GM23248 (cell line): ENCODE measurements around the gene TRMT1. TPM values are rescaled to one million over a fixed set of nuclear protein-coding genes. Genes with fewer than 3 reads are reported as not detected.

Source experiments
- DNase-seq: peaks from one replicate; pipeline ENCODE4 v3.0.0-alpha.2; 2015
- H2AFZ ChIP-seq: fragments of 200-600 bp; sonication (generic); 2 replicates; pipeline ENCODE4 v1.6.1; 2016; ENCODE audit warnings: antibody characterized with exemption
- H3F3A ChIP-seq: fragments of 200-600 bp; sonication (generic); 2 replicates; pipeline ENCODE4 v1.6.1; 2016; ENCODE audit warnings: mild to moderate bottlenecking, antibody characterized with exemption, mixed run types; ENCODE audit not compliant: insufficient read depth
- H3K27ac ChIP-seq: fragments of 200-600 bp; sonication (generic); 2 replicates; pipeline ENCODE4 v1.5.1; 2016; ENCODE audit warnings: mild to moderate bottlenecking
- H3K27me3 ChIP-seq: fragments of 200-600 bp; sonication (generic); replicated peaks from 2 replicates; pipeline ENCODE4 v1.6.1; 2016; ENCODE audit warnings: mild to moderate bottlenecking; ENCODE audit not compliant: insufficient read depth
- H3K36me3 ChIP-seq: fragments of 200-600 bp; sonication (generic); 2 replicates; pipeline ENCODE4 v1.6.1; 2016; ENCODE audit warnings: low read depth, mild to moderate bottlenecking
- H3K4me1 ChIP-seq: fragments of 200-600 bp; sonication (generic); 2 replicates; pipeline ENCODE4 v1.6.1; 2016; ENCODE audit warnings: mild to moderate bottlenecking; ENCODE audit not compliant: insufficient read depth
- H3K4me2 ChIP-seq: fragments of 200-600 bp; sonication (generic); one replicate; pipeline ENCODE4 v1.6.1; 2016; ENCODE audit warnings: mild to moderate bottlenecking; ENCODE audit not compliant: unreplicated experiment
- H3K4me3 ChIP-seq: fragments of 200-600 bp; sonication (generic); 2 replicates; pipeline ENCODE4 v1.5.1; 2016; ENCODE audit warnings: mild to moderate bottlenecking
- H3K79me2 ChIP-seq: fragments of 200-600 bp; sonication (generic); 2 replicates; pipeline ENCODE4 v1.6.1; 2016; ENCODE audit warnings: mild to moderate bottlenecking; ENCODE audit not compliant: insufficient read depth
- H3K9ac ChIP-seq: fragments of 200-600 bp; sonication (generic); 2 replicates; pipeline ENCODE4 v1.6.1; 2016; ENCODE audit warnings: mild to moderate bottlenecking
- H3K9me2 ChIP-seq: fragments of 200-600 bp; sonication (generic); 2 replicates; pipeline ENCODE4 v1.6.1; 2016; ENCODE audit warnings: mixed run types, mild to moderate bottlenecking, moderate library complexity; ENCODE audit not compliant: insufficient read depth
- H3K9me3 ChIP-seq: fragments of 200-600 bp; sonication (generic); one replicate; pipeline ENCODE4 v1.6.1; 2017; ENCODE audit warnings: low read depth
- H4K20me1 ChIP-seq: fragments of 200-600 bp; sonication (generic); 2 replicates; pipeline ENCODE4 v1.6.0; 2016; ENCODE audit not compliant: insufficient read depth
- EZH2 ChIP-seq: fragments of 200-600 bp; sonication (generic); IDR thresholded peaks from 2 replicates; pipeline ENCODE4 v1.6.1; 2018; ENCODE audit warnings: antibody characterized with exemption, mild to moderate bottlenecking; ENCODE audit not compliant: insufficient read depth, poor library complexity, severe bottlenecking
- EZH2phosphoT487 ChIP-seq: fragments of 200-600 bp; sonication (generic); IDR thresholded peaks from 2 replicates; pipeline ENCODE4 v1.6.1; 2018; ENCODE audit warnings: antibody characterized with exemption, moderate library complexity, mild to moderate bottlenecking, low read depth; ENCODE audit not compliant: insufficient read depth
- WGBS, 2 experiments: methylation state at CpG; one replicate each; pipeline ENCODE4 v1.1.6; 2015 to 2017; ENCODE audit warnings: low lambda C conversion rate in 2 of 2, low coverage in 1 of 2; ENCODE audit errors: missing lambda C conversion rate in 2 of 2; 5-methylcytosine and 5-hydroxymethylcytosine counted together
- in situ Hi-C: fragments of 300-500 bp; cut with MboI; formaldehyde crosslinking; loops from 2 replicates; pipeline ENCODE4 v1.15.0; 2020
- polyA plus RNA-seq: library from polyadenylated mRNA; unstranded; fragments of >200 nt; fragmentation: Nextera tagmentation; extraction: Ambion mirVana; gene quantifications from 2 replicates; pipeline ENCODE4 v1.2.1, GENCODE V29; 2016
- total RNA-seq: library from RNA; depleted of rRNA; stranded (reverse); fragments of >200 nt; shearing (Covaris generic); gene quantifications from 2 replicates; pipeline ENCODE4 v1.2.3, GENCODE V29; 2014

Gene TRMT1
- total and polyA plus RNA-seq, 2 experiments from 2014 or later = 30.4 to 31.8 TPM

DNA sequence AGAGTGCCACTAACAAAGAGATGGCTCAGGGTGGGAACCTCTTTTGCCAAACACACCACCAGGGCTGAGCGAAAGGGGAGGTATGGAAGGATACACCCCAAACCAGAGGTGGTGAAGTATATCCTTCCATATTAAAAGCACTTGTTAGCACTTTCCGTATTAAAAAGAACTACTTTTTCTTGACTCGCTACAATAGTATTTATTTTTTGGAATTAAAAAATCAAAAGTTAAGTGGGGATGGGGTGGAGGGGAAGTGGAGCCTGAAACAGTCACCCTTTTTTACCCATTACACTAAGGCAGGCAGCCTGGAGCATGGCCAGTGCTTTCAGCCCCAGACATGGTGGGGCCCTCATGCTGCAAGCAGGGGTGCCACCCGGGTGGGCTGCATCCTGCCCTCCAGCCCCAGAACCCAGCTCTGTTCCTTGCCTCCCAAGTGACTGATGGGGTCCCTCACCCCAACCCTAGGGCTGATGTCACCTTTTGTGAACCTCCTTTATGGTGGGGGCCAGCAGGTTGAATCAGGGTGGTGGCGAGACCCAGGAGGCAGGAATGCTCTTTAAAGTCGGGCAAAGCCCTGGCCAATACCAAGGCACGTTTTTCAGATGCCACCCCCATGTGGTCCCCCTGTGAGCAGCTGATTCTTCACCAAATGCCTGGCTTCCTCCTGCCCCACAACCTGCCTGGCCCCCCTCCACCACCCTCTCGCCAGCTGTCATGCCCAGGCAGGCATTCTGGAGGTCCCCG lies 44.9 kb downstream of the TRMT1 start:
- in situ Hi-C loops = no loop called here
- DNase-seq = no peak
- Histone ChIP-seq H3K27ac (no peak overlapping the region), H2AFZ (no peak overlapping the region), H3K79me2 (peaks cover 100% of the 10 kb centered on the region), H3F3A (no peaks in the 10 kb centered on the region), H3K9me3 (no peaks in the 10 kb centered on the region), H3K36me3 (0 out of 2 replicates have a peak, but pooled peaks cover 12% of the 10 kb centered on the region), H3K9me2 (no peaks in the 10 kb centered on the region), H3K27me3 (no peaks in the 10 kb centered on the region), H3K4me1 (0 out of 2 replicates have a peak, but pooled peaks cover 4% of the 10 kb centered on the region), H4K20me1 (no peaks in the 10 kb centered on the region; the same call in 1 of the 2 replicates), H3K9ac (no peak overlapping the region), H3K4me3 (no peak overlapping the region), H3K4me2 (no peak overlapping the region)
- 70 to 73% methylated on average over 8 to 9 of the region's 9 CpGs for WGBS, 2 experiments
- TF ChIP-seq EZH2 = no peak
- TF ChIP-seq EZH2phosphoT487 = no peak

DNA sequence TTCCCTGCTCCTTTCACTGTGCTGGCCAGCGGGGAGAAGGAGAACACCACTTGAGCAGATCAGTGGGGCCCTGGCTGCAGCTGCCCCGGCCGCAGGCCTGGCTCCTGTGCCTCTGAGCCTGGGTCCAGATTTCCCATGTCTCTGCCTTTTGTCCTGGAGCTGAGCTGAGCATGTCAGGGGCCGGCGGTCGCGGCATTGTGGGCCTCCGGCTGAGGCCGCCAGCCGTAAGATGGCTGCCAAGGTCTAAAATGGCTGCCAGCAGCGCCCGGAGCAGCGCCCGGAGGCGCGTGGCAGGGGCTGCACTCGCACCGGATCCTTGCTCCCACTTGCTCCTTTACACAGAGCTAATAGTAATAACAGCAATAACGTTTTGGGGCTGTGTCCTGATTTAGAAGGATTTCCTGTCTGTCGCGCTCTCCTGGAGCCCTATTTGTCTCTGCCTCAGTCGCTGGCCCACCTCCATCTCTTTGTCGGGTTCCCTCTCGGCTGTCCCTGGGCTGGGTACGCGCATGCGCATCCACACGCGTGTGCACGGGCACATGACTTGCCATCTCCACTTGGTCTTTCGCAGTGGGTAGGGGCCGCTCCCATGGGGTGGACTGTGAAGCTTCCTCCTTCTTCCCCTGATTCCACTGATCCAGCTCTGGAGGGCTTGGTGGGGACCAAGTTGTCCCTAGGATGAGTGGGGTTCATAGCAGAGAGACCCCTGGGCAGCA lies 46.0 kb downstream of the TRMT1 start:
- H3K9me2 ChIP-seq = no peaks in the 10 kb centered on the region
- 69 to 75% methylated on average over 31 to 32 of the region's 32 CpGs for WGBS, 2 experiments
- no peaks in the 10 kb centered on the region; the same call in 1 of the 2 replicates for H4K20me1 ChIP-seq
- in situ Hi-C loops = no loop called here
- no peaks in the 10 kb centered on the region for H3K27me3 ChIP-seq
- H3K36me3 ChIP-seq = 0 out of 2 replicates have a peak, but pooled peaks cover 6% of the 10 kb centered on the region
- no peak overlapping the region for H2AFZ ChIP-seq
- no peak overlapping the region for H3K4me2 ChIP-seq
- H3K27ac ChIP-seq = no peak overlapping the region
- no peak for DNase-seq
- peaks cover 100% of the 10 kb centered on the region for H3K79me2 ChIP-seq
- H3K4me1 ChIP-seq = no peaks in the 10 kb centered on the region
- TF ChIP-seq EZH2phosphoT487 (no peak), EZH2 (no peak)
- no peak overlapping the region for H3K4me3 ChIP-seq
- no peaks in the 10 kb centered on the region for H3K9me3 ChIP-seq
- no peaks in the 10 kb centered on the region for H3F3A ChIP-seq
- H3K9ac ChIP-seq = no peak overlapping the region

DNA sequence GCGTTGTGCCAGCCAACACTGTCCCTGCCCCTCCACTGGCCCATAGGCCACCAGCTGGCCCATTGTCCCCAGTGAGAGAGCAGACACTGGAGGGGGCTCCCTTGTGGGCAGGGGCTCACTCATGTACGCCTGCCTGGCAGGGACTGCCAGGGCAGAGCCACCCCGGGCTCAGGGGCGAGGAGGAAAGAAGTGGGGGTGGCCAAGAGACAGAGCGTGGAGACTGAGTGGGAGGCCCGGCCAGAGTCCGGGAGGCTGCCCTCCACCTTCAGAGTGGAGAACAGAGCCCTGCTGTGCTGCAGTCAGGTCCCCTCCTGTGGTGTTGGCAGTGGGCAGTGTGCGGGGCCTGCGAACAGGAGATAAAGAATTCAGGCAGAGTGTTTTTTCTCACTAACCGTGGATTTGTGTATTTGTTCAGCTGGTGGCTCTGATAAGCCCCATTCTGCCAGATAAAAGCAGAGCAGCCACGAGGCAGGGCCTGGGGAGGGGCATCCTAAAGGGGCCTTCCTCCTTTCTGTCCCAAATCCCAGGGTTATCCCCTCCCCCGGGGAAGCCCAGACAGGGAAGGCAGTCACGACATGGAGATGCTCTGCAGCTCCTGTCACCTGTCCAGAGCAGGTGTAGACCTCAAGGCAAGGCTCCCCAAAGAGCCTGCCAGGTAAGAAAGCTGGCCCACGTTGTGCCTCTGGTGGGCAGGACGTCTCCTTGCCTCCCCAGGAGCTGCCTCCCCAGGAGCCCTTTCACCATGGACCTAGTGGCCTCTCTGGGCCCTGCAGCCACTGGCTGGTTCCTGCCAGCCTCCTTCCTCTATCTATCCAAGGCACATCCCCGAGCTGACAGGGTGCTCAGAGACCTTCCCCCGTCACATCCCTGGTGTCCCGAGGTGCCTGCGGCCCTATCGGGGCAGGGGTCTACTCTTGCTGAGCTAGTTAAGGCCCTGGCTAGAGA lies 46.9 kb downstream of the TRMT1 start:
- H3K9me3 ChIP-seq = no peaks in the 10 kb centered on the region
- no peaks in the 10 kb centered on the region for H3K36me3 ChIP-seq
- no peaks in the 10 kb centered on the region for H3K27me3 ChIP-seq
- H3K9ac ChIP-seq = no peak overlapping the region
- H3F3A ChIP-seq = no peaks in the 10 kb centered on the region
- H3K9me2 ChIP-seq = no peaks in the 10 kb centered on the region
- no peak overlapping the region for H3K27ac ChIP-seq
- no peak for TF ChIP-seq EZH2
- TF ChIP-seq EZH2phosphoT487 = no peak
- DNase-seq = no peak
- no peak overlapping the region for H2AFZ ChIP-seq
- 59 to 65% methylated on average over 19 to 20 of the region's 20 CpGs for WGBS, 2 experiments
- H3K4me1 ChIP-seq = no peaks in the 10 kb centered on the region
- no peaks in the 10 kb centered on the region; the same call in 1 of the 2 replicates for H4K20me1 ChIP-seq
- no peak overlapping the region for H3K4me3 ChIP-seq
- in situ Hi-C loops = no loop called here
- H3K79me2 ChIP-seq = peaks cover 100% of the 10 kb centered on the region
- H3K4me2 ChIP-seq = no peak overlapping the region
